Parathyroid adenoma (tissue), 2 donors: ENCODE results near the gene TRIOBP.
"Not testable (repeated sequence)": the region's sequence is repeated elsewhere in the genome, so short reads cannot be mapped to it uniquely, and the experiment has no call there.

Source experiments
- H2AFZ ChIP-seq: fragments of 300-600 bp; sonication (generic); one replicate; pipeline ENCODE4 v1.7.0; 2017; ENCODE audit warnings: antibody characterized with exemption, mild to moderate bottlenecking
- H3K27ac ChIP-seq: fragments of 300-600 bp; sonication (generic); one replicate; pipeline ENCODE4 v1.7.0; 2017
- H3K27me3 ChIP-seq: fragments of 300-600 bp; sonication (generic); one replicate; pipeline ENCODE4 v1.7.0; 2017; ENCODE audit warnings: low read length; ENCODE audit not compliant: control insufficient read depth, insufficient read depth
- H3K36me3 ChIP-seq: fragments of 300-600 bp; sonication (generic); one replicate; pipeline ENCODE4 v1.7.0; 2017; ENCODE audit warnings: low read length; ENCODE audit not compliant: control insufficient read depth, insufficient read depth
- H3K4me1 ChIP-seq: fragments of 300-600 bp; sonication (generic); one replicate; pipeline ENCODE4 v1.7.0; 2017; ENCODE audit warnings: control low read depth
- H3K4me2 ChIP-seq: fragments of 300-600 bp; sonication (generic); one replicate; pipeline ENCODE4 v1.7.0; 2017; ENCODE audit warnings: low read length
- H3K4me3 ChIP-seq: fragments of 300-600 bp; sonication (generic); one replicate; pipeline ENCODE4 v1.7.0; 2017; ENCODE audit warnings: low read depth, low read length
- H3K79me2 ChIP-seq: fragments of 300-600 bp; sonication (generic); one replicate; pipeline ENCODE4 v1.7.0; 2017; ENCODE audit warnings: control low read depth
- H3K9ac ChIP-seq: fragments of 300-600 bp; sonication (generic); one replicate; pipeline ENCODE4 v1.7.0; 2017; ENCODE audit warnings: mild to moderate bottlenecking
- H3K9me3 ChIP-seq: fragments of 300-600 bp; sonication (generic); one replicate; pipeline ENCODE4 v1.7.0; 2017; ENCODE audit warnings: low read length; ENCODE audit not compliant: control insufficient read depth
- TF ChIP-seq, protein P1 (sequence below): fragments of 300-600 bp; sonication (generic); IDR thresholded peaks from one replicate; pipeline ENCODE4 v1.7.0; 2017; ENCODE audit warnings: antibody characterized with exemption, mild to moderate bottlenecking
- donor health status: primary hyperparathyroidism.

Gene TRIOBP

DNA sequence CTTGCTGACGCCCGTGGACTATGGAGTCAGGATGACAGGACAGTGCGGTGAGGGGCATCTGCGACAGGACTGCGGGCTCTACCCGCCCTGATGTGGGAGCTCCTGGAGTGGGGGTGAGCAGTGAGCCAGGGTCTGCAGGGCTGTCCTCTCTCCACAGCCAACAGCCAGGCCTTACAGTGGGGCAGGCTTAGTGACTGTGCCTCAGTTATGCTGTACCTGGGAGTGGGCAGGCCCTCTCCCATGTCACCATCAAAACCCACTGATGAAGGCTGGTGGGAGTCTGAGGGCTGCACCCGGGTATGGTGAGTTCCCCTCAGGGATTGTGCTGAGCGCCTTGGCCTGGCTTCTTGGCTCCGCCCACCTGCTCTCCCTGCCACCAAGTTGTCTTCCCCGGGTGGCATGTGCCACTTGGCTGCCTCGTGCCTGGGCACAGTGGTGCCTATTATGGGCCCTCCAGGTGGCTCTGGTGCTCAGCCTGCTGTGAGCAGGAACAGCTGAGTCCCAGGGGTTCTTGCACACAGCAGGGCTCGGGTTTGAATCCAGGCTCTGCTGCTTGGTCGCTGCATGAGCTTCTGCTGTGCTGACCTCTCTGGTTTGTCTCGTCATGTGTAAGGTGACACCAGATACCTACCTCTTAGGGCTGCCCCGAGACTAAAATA lies 4.1 kb upstream of the TRIOBP start:
- Histone ChIP-seq H3K27me3 (no peaks in the 10 kb centered on the region), H3K79me2 (no peaks in the 10 kb centered on the region), H3K36me3 (no peaks in the 10 kb centered on the region), H3K4me3 (no peak overlapping the region), H3K27ac (no peak overlapping the region), H3K9ac (no peak overlapping the region), H3K4me1 (no peaks in the 10 kb centered on the region), H3K9me3 (no peaks in the 10 kb centered on the region), H2AFZ (no peak overlapping the region), H3K4me2 (no peak overlapping the region)
- TF ChIP-seq, protein P1, sequence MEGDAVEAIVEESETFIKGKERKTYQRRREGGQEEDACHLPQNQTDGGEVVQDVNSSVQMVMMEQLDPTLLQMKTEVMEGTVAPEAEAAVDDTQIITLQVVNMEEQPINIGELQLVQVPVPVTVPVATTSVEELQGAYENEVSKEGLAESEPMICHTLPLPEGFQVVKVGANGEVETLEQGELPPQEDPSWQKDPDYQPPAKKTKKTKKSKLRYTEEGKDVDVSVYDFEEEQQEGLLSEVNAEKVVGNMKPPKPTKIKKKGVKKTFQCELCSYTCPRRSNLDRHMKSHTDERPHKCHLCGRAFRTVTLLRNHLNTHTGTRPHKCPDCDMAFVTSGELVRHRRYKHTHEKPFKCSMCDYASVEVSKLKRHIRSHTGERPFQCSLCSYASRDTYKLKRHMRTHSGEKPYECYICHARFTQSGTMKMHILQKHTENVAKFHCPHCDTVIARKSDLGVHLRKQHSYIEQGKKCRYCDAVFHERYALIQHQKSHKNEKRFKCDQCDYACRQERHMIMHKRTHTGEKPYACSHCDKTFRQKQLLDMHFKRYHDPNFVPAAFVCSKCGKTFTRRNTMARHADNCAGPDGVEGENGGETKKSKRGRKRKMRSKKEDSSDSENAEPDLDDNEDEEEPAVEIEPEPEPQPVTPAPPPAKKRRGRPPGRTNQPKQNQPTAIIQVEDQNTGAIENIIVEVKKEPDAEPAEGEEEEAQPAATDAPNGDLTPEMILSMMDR = no peak

DNA sequence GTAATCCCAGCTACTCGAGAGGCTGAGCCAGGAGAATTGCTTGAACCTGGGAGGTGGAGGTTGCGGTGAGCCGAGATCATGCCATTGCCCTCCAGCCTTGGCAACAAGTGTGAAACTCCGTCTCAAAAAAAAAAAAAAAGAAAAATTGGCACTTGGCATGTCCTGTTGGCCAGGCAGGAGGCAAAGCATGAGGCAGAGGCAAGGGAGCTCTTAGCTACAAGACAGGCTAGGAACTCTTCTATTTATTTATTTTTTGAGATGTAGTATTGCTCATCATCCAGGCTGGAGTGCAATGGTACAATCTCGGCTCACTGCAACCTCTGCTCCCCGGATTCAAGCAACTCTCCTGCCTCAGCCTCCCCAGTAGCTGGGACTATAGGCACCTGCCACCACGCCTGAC lies 2.7 kb upstream of the TRIOBP start:
- H3K4me2 ChIP-seq, H3K36me3 ChIP-seq, H3K79me2 ChIP-seq, H3K27ac ChIP-seq, H3K9me3 ChIP-seq, H3K4me1 ChIP-seq, H3K27me3 ChIP-seq, H2AFZ ChIP-seq, H3K9ac ChIP-seq, H3K4me3 ChIP-seq: not testable (repeated sequence)

DNA sequence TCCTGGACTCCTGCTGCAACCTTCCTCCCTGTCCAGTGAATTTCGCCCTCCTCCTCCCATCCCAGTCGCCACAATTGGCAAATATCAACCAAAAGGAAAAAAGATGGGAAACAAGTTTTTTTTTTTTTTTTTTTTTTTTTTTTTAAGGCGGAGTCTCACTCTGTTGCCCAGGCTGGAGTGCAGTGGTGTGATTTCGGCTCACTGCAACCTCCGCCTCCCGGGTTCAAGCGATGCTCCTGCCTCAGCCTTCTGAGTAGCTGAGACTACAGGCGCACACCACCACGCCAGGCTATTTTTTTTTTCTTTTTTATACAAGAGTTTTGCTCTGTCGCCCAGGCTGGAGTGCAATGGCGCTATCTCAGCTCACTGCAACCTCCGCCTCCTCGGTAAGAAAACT lies 590 bp upstream of the TRIOBP start:
- not testable (repeated sequence) for H3K9me3 ChIP-seq, H3K27ac ChIP-seq, H3K79me2 ChIP-seq, H3K4me1 ChIP-seq, H3K36me3 ChIP-seq, H3K9ac ChIP-seq, H3K27me3 ChIP-seq
- Histone ChIP-seq H3K4me2 (peak overlapping the region; percentile 47), H2AFZ (peak overlapping the region; percentile 38), H3K4me3 (peak overlapping the region; percentile 11)

DNA sequence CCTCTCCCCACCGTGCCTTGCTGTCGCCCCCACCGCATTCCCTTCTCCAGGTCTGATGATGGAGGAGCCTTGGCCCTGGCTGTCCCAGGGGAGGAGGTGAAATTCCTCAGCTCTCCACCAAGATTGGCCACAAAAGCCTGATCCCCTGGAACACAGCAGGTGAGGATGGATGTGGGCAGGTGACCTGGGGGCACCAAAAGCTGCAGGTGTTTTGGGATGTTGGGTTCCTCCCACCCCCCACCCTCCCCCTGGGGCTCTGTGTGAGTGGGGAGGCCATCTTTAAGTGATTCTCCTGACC lies 639 bp downstream of the TRIOBP start:
- no peaks in the 10 kb centered on the region for H3K27me3 ChIP-seq
- no peaks in the 10 kb centered on the region for H3K9me3 ChIP-seq
- no peak overlapping the region for H3K27ac ChIP-seq
- no peaks in the 10 kb centered on the region for H3K4me1 ChIP-seq
- H3K4me2 ChIP-seq = no peak overlapping the region
- no peak overlapping the region for H3K4me3 ChIP-seq
- TF ChIP-seq, protein P1 = no peak
- H3K9ac ChIP-seq = no peak overlapping the region
- no peaks in the 10 kb centered on the region for H3K36me3 ChIP-seq
- no peak overlapping the region for H2AFZ ChIP-seq
- H3K79me2 ChIP-seq = no peaks in the 10 kb centered on the region

DNA sequence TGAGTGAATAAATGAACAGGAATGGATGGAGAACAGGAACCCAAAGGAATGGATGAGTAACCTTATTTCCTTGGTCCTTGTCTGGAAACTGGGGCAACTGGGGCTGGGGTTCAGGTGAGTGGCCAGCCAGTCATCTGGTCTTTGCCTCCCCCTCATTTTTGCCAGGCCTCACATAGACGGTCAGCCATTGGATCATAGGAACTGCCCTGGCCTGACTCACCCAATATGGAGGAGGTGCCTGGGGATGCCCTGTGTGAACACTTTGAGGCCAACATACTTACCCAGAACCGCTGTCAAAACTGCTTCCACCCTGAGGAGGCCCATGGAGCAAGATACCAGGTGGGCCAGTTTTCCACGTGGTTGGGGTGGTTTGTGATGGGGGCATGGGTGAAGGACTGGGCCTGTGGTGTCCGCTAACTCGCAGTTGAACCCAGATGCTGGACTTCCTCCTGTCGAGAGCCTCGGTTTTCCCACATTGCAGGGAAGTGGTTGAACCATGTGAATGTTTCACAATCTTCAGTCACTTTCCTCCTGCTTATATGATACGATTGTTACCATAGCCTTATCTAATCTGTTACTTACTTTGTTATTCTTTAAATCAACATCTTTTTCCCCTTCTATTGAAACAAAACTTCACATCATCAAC lies 4.4 kb downstream of the TRIOBP start:
- H3K9me3 ChIP-seq = no peaks in the 10 kb centered on the region
- no peaks in the 10 kb centered on the region for H3K4me1 ChIP-seq
- no peak overlapping the region for H3K4me2 ChIP-seq
- TF ChIP-seq, protein P1 = no peak
- no peak overlapping the region for H3K9ac ChIP-seq
- H3K36me3 ChIP-seq = no peaks in the 10 kb centered on the region
- H2AFZ ChIP-seq = no peak overlapping the region
- no peak overlapping the region for H3K4me3 ChIP-seq
- H3K79me2 ChIP-seq = no peaks in the 10 kb centered on the region
- no peaks in the 10 kb centered on the region for H3K27me3 ChIP-seq
- H3K27ac ChIP-seq = no peak overlapping the region

DNA sequence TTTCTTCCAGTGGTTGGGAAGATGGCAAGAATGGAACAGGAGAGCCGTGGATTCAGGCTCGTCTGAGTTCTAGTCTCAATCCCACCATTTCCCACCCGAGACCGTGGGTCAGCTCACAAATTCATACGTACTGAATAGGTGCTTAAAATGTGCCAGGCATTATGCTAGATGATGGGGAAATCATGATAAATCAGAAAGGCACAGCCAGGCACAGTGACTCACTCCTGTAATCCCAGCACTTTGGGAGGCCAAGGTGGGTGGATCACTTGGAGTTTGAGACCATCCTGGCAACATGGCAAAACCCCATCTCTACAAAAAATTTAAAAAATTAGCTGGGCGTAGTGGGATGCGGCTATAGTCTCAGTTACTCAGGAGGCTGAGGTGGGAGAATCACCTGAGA lies 7.1 kb downstream of the TRIOBP start:
- H2AFZ ChIP-seq = no peak overlapping the region
- TF ChIP-seq, protein P1 = no peak

More for the DNA sequence above, 7.1 kb downstream of the TRIOBP start:
- H3K4me2 ChIP-seq = no peak overlapping the region
- no peak overlapping the region for H3K4me3 ChIP-seq
- no peaks in the 10 kb centered on the region for H3K4me1 ChIP-seq
- no peaks in the 10 kb centered on the region for H3K36me3 ChIP-seq
- H3K79me2 ChIP-seq = no peaks in the 10 kb centered on the region
- H3K9ac ChIP-seq = no peak overlapping the region
- H3K27ac ChIP-seq = no peak overlapping the region
- H3K27me3 ChIP-seq = no peaks in the 10 kb centered on the region
- no peaks in the 10 kb centered on the region for H3K9me3 ChIP-seq
